KOPT-K1 (cell line): ENCODE results near the gene ZNF202.

Source experiments
- H3K27ac ChIP-seq: fragments of 200-600 bp; sonication (generic); 2 replicates; pipeline ENCODE4 v1.5.1; 2016; ENCODE audit warnings: antibody characterized with exemption, mild to moderate bottlenecking, low read depth, low read length; ENCODE audit not compliant: poor library complexity, severe bottlenecking
- H3K36me3 ChIP-seq: fragments of 200-600 bp; sonication (generic); 2 replicates; pipeline ENCODE4 v1.5.1; 2017; ENCODE audit warnings: antibody characterized with exemption, mild to moderate bottlenecking, low read length, moderate library complexity; ENCODE audit not compliant: insufficient read depth
- H3K9me3 ChIP-seq: fragments of 200-600 bp; sonication (generic); 2 replicates; pipeline ENCODE4 v1.5.1; 2017; ENCODE audit warnings: antibody characterized with exemption, low read length, mild to moderate bottlenecking; ENCODE audit not compliant: insufficient read depth, poor library complexity, severe bottlenecking

ZNF202 gene

DNA sequence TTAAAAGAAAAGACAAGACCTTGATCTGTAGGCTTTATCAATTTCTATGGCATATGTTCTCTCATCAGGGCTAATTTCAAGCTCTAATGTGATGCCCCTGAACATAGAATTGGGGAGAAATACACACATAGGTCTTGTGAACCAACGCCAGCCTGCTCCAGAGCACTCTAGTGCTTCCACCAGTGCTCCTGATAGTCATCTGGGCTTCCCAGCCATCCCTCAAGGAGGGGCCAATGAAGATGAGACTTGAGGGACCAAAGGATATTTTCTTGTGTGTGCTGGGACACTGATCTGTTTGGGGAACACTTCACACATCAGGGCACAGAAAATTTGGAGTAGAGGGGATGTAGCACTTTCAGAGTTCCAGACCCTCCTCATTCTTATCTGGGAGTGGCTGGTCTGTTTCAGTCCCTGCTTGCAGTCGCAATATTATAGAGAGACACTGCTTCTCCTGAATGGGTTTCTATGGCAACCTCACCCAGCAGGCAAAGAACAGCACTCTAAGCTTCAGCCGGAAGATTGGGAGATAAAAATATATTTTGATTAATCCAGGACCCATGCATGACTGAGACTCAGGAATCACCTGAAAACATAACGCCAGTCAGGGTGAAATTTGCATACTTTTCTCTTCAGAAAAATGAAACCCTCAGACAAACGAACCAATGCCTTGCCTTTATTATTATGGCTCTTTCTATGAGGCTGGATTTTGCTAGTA lies 58.6 kb downstream of the ZNF202 start:
- H3K27ac ChIP-seq: no peak overlapping the region
- no peaks in the 10 kb centered on the region for H3K9me3 ChIP-seq
- H3K36me3 ChIP-seq: no peaks in the 10 kb centered on the region

DNA sequence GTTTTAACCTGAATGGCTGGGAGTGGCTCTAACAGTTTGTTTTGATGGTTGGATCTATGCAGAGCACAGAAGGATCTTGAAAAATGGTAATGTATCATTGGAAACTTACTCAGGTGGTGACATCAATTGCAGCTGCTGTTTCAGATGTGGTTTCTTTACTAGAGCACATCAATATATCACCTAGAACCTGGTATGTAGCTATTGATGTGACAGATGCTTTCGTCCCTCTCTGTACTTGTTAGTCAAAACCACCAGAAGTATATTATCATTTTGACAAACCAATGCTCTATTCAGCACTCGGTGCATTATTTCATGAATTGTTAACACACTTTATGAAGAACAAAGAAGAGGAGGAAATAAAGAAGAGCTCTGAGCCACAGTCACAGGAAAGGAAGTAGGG lies 60.4 kb downstream of the ZNF202 start:
- H3K36me3 ChIP-seq: no peaks in the 10 kb centered on the region
- H3K9me3 ChIP-seq: no peaks in the 10 kb centered on the region
- H3K27ac ChIP-seq: no peak overlapping the region

DNA sequence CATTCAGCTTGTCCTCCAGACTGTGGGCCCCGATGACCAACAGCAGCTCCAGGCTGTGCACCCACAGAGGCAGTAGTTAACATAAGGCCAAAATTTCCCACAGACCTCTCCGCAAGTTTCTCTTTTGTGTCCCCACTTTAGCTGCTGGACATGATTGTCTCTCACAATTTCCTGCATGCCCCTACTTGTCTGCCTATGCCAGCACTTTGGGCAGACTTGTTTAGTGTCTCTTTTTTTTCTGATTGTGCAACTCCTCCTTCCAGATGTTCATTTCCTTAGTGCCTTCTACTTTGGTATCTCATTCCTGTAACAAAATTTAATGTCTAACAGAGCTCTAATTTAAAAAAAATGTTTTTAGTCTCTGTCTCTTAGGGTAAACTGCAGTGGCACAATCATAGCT lies 63.2 kb downstream of the ZNF202 start:
- H3K27ac ChIP-seq: no peak overlapping the region

DNA sequence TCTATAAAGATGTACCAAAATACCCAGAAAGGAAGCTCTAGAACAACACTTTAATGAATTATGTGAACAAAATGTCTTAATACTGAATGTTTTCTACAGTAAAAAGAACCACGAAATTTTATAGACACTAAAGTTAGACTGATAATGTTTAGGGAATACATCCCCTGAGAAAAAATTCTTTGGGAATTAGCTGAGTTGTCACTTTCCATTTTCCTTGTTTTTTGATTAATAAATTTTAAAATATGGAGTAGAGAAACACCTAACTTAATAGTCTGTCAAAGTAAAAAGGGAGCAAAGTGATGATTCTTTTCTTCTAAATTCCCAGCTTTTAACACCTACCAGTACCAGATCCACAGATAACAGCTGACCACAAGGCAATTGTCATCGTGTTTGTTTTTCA lies 64.0 kb downstream of the ZNF202 start:
- no peaks in the 10 kb centered on the region for H3K9me3 ChIP-seq
- H3K27ac ChIP-seq: no peak overlapping the region
- H3K36me3 ChIP-seq: no peaks in the 10 kb centered on the region

More for the DNA sequence above, 63.2 kb downstream of the ZNF202 start:
- H3K36me3 ChIP-seq: no peaks in the 10 kb centered on the region
- no peaks in the 10 kb centered on the region for H3K9me3 ChIP-seq

- Histone ChIP-seq H3K27ac (no peak overlapping the region), H3K9me3 (no peaks in the 10 kb centered on the region)
Observed at GRCh38 chr11:123674297-123674696, 67.2 kb downstream of the ZNF202 start.

More at GRCh38 chr11:123674297-123674696, 67.2 kb downstream of the ZNF202 start:
- H3K36me3 ChIP-seq: no peaks in the 10 kb centered on the region
